NCI-H345 treated with DMSO at 0.1 percent for 48 hours (cell line): ENCODE results near the gene CCDC38.

Source experiments
- DNase-seq: peaks from one replicate; lab custom pipeline; 2025; ENCODE audit not compliant: unreplicated experiment; lab: John Stamatoyannopoulos, UW

CCDC38 gene

DNA sequence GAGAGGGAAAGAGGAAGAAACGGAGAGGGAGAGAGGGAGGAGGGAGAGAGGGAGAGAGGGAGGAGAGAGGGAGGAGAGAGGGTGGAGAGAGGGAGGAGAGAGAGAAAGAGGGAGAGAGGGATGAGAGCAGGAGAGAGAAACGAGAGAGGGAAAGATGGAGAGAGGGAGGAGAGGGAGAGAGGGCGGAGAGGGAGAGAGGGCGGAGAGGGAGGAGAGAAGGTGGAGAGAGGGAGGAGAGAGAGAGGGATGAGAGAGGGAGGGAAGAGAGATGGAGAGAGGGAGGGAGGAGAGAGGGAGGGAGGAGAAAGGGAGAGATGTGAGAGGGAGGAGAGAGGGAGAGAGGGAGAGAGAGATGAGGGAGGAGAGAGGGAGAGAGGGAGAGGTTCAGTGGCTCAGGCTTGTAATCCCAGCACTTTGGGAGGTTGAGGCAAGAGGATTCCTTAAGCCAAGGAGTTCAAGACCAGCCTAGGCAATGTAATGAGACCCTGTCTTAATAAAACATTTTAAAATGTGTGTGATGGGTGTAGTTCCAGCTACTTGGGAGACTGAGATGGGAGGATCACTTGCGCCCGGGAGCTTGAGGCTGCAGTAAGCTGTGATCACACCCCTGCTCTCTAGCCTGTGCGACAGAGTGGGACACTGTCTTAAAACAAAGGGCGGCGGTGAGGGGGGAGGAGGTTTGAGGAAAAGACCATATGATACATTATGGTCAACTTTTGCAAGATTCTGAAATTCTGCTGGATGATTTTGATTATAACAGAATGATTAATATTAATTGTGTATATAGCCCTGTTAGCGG, 105.0 kb downstream of the CCDC38 start:
- DNase-seq = no peak

DNA sequence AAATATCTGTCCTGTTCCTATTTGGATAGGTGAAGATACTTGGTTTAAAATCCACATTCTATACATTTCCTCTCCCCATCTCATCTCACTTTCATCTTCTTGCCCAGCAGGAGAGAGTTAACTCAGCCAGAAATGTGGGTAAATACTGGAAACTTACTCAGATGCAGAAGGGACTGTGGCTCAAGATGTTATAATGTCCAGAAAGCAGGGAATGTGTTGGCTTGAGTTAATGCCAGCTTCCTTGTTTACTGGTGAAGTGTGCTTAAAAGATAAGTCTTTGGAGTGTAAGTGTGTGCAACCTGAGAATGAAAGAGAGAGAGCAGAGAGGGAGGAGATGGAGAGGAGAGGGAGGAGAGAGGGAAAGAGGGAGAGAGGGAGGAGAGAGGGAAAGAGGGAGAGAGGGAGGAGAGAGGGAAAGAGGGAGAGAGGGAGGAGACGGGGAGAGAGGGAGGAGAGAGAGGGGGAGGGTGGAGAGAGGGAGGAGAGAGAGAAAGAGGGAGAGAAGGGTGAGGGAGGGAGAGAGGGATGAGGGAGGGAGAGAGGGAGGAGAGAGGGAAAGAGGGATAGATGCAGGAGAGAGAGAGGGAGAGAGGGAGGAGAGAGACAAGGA, 105.7 kb downstream of the CCDC38 start:
- no peak for DNase-seq

DNA sequence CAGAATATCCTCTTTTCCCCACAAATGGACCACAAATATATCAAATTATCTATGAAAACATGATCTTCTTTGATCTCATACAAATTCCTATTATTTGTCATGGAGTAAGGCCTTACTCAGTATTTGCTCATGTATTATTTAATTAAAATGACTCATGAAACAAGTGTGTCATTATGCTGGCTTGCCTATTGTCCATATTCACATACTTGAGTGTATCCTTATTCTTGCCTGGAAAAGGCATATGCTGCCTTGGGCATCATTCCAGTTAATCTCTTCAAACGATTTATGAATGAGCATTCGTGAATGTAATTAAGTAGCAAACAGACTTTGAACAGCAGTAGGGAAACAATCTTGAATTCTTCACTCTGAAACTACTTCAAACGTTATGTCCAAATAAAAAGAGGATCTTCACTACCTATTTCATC, 106.2 kb downstream of the CCDC38 start:
- peak; percentile 38 for DNase-seq

DNA sequence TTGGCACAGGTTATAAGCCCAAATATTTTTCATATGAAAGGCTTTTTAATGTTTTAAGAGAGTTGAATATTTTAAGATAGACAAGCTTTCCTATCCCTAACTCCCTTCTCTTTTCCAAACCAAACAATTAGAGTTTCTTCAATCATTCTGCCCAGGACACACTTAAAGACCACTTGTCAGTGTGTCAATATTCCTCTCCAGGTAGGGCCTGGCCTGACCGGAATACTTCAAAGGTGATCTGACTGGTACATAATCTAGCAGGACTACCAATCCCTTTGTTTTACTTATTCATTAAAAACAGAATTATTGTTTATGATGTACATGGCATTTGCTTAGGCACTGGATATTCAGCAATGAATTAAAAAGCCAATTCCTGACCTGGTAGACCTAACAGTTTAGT, 107.8 kb downstream of the CCDC38 start:
- no peak for DNase-seq

DNA sequence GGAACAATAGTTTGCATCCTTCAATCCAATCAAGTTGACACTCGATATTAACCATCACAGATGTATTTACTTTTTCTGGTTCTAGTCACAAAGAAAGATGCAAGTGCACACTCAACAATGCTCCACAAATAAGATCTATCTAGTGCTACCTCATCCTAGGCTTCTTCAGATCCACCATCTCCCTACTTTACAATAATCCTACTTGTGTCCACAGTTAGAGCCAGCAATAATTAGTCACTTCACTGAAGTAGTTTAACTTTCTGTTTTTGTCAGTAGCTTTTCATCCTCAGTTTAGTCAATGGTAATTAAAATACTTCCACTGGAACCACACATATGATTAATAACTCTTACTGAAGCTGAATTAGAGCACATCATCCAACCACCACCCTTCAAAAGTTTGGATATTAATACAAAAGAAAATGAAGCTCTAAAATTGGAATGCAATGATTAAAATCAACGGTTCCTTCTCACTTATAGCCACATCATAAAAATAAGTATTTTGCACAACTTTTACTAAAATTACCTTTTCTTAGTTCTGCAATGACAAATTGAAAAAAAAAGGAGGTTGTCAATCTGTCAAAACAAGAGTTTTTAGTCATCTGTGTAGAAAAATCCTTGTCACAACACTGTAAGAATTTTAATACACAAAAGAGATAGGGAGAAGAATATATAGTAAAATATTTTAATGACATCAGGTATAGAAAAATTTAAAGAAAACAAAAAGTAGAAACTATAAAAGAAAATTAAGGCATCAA, 111.9 kb downstream of the CCDC38 start:
- no peak for DNase-seq

DNA sequence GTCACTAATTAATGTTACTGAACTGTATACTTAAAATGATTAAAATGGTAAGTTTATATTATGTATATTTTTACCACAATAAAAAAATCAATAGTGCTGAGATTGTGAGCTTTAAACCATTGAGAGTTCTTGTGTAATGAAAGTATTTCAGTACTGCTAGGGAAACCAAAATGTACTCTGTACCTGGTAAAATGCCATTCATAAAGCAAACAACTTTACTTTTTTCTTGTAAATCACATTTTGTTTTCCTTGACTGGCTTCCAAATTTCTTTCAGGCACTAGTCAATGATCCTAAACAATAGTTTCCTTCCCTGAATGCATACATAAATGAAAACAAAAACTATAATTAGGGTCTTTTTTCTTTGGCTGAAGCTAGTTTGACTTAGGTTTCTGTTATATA, 113.0 kb downstream of the CCDC38 start:
- DNase-seq = no peak

DNA sequence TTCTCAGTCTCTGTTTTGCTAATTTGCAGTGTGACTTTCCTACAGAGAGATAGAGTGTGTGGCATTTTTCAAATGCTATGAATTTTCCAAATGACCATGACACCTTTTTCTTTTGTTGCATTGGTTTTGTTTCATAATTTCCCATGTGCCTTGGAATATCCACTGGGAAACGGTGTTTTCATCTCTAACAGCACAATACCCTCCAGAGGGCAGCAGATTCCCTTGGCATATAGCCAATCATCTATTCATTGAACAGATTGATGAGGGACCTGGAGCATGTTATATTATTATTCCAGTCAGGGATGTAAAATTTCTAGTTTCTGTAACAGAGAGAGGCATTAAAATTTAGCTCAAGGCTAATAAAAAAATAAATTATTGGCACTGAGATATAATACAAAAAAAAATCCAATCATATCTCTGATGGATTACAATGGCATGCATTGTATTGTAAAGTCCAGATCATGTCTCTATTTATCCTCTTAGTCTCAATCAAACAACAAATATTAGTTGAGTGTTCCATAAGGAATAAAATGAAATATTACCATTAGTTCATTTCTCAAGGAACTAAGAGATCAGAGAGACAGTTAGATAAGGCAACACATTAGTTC, 122.2 kb downstream of the CCDC38 start:
- DNase-seq = peak; percentile 55
